Effector memory CD4-positive, alpha-beta T cell (primary cell): ENCODE data around the gene PPP4R3B.
"Not testable (repeated sequence)": the region's sequence is repeated elsewhere in the genome, so short reads cannot be mapped to it uniquely, and the experiment has no call there.

Experiments
- DNase-seq, 3 donors: peaks; one replicate each; pipeline ENCODE4 v3.0.0-alpha.2; 2020
- H3K27ac ChIP-seq: 2 replicates; pipeline ENCODE4 v1.7.0; 2013; ENCODE audit warnings: mild to moderate bottlenecking, low read length, moderate library complexity; ENCODE audit not compliant: insufficient read depth, poor library complexity, severe bottlenecking
- H3K27me3 ChIP-seq: replicated peaks from 2 replicates; pipeline ENCODE4 v1.7.0; 2013; ENCODE audit warnings: mild to moderate bottlenecking, low read length; ENCODE audit not compliant: insufficient read depth, control insufficient read depth, poor library complexity, severe bottlenecking
- H3K36me3 ChIP-seq: 2 replicates; pipeline ENCODE4 v1.7.0; 2013; ENCODE audit warnings: mild to moderate bottlenecking, low read length, moderate library complexity; ENCODE audit not compliant: control insufficient read depth, insufficient read depth
- H3K4me1 ChIP-seq: 2 replicates; pipeline ENCODE4 v1.7.0; 2013; ENCODE audit warnings: low read length, mild to moderate bottlenecking; ENCODE audit not compliant: control insufficient read depth, insufficient read depth, poor library complexity, severe bottlenecking
- H3K4me3 ChIP-seq: 2 replicates; pipeline ENCODE4 v1.7.0; 2013; ENCODE audit warnings: low read length, low read depth, mild to moderate bottlenecking; ENCODE audit not compliant: insufficient read depth, poor library complexity, severe bottlenecking
- H3K9me3 ChIP-seq: 2 replicates; pipeline ENCODE4 v1.7.0; 2013; ENCODE audit warnings: mild to moderate bottlenecking, low read length, moderate library complexity; ENCODE audit not compliant: control insufficient read depth

PPP4R3B gene

DNA sequence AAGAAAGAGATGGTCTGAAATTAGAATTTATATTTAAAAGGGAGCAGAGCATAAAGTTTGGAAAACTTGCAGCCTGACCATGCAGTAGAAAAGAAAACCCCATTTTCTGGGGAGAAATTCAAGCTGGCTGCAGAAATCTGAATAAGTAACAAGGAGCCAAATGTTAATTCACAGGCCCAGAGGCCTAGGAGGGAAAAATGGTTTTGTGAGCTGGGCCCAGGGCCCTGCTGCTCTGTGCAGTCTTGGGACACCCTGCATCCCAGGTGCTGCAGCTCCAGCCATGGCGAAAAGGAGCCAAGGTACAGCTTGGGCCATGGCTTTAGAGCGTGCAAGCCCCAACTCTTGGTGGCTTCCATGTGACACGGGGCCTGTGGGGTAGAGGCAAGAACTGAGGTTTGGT lies 56.6 kb downstream of the PPP4R3B start:
- H3K27me3 ChIP-seq, result no peaks in the 10 kb centered on the region
- no peak overlapping the region for H3K27ac ChIP-seq
- no peak overlapping the region for H3K4me3 ChIP-seq
- H3K4me1 ChIP-seq, result no peaks in the 10 kb centered on the region
- H3K36me3 ChIP-seq, result peaks cover 61% of the 10 kb centered on the region
- DNase-seq, result no peak
- no peaks in the 10 kb centered on the region for H3K9me3 ChIP-seq

DNA sequence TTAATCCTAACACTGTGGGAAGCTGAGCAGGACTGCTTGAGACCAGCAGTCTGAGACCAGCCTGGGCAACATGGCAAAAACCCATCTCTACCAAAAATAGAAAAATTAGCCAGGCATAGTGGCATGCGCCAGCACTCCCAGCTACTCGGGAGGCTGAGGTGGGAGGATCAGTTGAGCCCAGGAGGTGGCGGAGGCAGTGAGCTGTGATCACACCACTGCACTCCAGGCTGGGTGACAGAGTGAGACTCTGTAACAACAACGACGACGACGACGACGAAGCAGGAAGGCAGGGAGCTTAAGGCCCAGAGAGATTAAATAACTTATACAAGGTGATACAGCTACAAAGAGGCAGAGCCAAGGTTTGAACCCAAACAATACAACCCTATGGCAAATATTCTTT lies 60.6 kb downstream of the PPP4R3B start:
- H3K4me3 ChIP-seq, result no peak overlapping the region
- no peaks in the 10 kb centered on the region for H3K4me1 ChIP-seq
- no peak overlapping the region for H3K27ac ChIP-seq
- no peaks in the 10 kb centered on the region for H3K9me3 ChIP-seq
- peaks cover 54% of the 10 kb centered on the region for H3K36me3 ChIP-seq
- DNase-seq, result no peak
- H3K27me3 ChIP-seq, result no peaks in the 10 kb centered on the region

DNA sequence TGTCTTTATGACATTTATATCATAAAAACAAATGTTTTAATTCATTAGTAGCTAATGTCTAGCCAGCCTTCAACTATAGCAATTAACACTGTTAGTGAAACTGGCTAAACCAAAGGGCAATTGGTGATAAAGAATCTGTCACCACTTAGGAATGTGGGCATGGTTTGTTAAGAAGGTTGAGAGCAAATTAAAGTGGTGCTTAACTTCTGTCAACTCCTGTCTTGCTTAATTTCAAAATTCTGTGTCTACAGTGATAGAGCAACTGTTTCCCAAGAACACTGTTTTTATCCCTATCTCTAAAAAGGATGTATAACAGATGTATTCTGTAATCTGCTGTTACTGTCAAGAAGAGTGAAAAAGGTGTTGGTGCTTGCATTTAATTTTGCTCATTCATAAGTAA lies 61.4 kb downstream of the PPP4R3B start:
- Histone ChIP-seq H3K27ac (no peak overlapping the region), H3K4me3 (no peak overlapping the region), H3K9me3 (no peaks in the 10 kb centered on the region), H3K27me3 (no peaks in the 10 kb centered on the region), H3K36me3 (peaks cover 51% of the 10 kb centered on the region), H3K4me1 (no peaks in the 10 kb centered on the region)
- no peak for DNase-seq

DNA sequence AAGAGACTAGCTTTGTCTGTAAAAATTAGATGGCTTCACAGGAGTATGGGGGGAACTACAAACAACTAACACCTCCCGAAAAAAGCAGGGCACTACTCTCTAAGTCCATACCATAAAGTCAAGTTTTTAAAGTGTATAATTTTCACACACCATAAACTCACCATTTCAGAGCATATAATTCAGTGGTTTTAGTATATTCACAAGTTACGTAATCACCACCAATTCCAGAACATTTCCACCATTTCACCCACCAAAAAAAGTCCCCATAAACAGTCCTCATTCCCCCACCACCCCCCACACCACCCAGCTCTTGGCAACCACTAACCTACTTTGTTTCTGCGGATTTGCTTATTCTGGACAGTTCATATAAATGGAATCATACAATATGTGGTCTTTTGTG lies 64.1 kb downstream of the PPP4R3B start:
- H3K4me1 ChIP-seq, result no peaks in the 10 kb centered on the region
- H3K27ac ChIP-seq, result no peak overlapping the region
- no peaks in the 10 kb centered on the region for H3K9me3 ChIP-seq
- no peak for DNase-seq
- H3K4me3 ChIP-seq, result no peak overlapping the region
- no peaks in the 10 kb centered on the region for H3K27me3 ChIP-seq
- H3K36me3 ChIP-seq, result peaks cover 53% of the 10 kb centered on the region

DNA sequence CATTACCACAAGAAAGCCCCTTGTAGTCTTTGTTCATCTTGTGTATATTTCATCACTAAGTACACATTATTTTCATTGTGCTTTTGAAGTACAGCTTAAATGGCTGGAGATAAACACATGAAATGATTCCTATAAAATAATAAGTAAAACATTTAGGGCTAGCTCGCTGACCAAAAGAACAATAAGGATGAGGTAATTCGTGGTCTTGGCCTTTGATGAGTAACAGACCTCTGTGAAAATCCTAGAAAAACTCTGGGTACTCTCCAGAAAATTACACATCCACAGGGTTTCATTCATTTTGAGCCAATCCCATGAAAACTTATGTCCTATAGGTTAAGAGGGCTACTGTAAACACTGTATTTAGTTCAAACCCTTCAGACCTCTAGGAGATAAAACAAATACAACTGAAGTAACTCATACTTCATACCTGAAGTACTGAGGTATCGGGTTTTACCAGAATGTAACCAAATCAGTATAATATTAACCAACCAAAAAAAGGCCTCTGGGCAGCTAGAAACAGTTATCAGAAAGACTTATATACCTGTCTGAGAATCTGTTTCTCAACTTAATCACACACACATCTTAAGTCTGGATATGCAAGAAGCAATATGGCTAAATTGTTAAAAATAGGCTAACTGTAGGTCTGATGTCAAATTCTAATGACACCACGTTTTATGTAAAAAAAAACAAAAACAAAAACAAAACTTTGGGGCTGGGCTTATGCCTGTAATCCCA lies 66.9 kb downstream of the PPP4R3B start:
- Histone ChIP-seq H3K9me3 (no peaks in the 10 kb centered on the region), H3K4me3 (no peak overlapping the region), H3K4me1 (no peaks in the 10 kb centered on the region), H3K27ac (no peak overlapping the region), H3K27me3 (no peaks in the 10 kb centered on the region), H3K36me3 (peaks cover 32% of the 10 kb centered on the region)
- no peak for DNase-seq

DNA sequence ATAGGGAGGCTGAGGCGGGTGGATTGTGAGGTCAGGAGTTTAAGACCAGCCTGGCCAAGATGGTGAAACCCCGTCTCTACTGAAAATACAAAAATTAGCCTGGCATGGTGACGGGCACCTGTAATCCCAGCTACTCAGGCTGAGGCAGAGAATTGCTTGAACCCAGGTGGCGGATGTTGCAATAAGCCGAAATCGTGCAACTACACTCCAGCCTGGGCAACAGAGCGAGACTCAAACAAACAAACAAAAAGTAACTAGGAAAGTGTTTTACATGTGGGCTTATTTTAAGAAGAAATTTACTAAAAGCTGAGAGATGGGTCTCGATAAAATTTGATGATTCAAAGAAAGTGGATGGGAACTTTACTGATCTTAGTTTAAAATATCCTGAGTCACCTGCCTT lies 69.7 kb downstream of the PPP4R3B start:
- not testable (repeated sequence) for H3K4me1 ChIP-seq, DNase-seq, H3K27me3 ChIP-seq, H3K4me3 ChIP-seq, H3K27ac ChIP-seq, H3K9me3 ChIP-seq
- peaks cover 26% of the 10 kb centered on the region for H3K36me3 ChIP-seq

DNA sequence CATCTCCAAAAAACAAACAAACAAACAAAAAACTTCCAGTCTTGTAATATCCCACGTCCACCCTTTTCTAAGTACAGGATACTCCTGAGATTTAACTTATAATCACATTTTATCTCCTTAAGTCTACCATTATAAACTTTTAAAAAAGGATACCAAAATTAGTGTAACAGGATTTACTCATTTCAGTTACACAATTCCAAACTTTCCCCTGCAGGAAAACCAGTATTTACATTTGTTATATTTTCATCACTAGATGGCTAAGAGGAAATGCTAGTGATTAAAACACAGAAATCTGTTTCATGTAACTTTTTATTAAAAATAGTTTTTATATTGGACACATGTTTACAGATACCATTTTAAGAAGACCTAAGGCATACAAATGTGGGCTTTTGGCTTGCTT lies 70.4 kb downstream of the PPP4R3B start:
- Histone ChIP-seq H3K36me3 (peaks cover 26% of the 10 kb centered on the region), H3K9me3 (no peaks in the 10 kb centered on the region), H3K27ac (no peak overlapping the region), H3K4me1 (no peaks in the 10 kb centered on the region), H3K27me3 (no peaks in the 10 kb centered on the region), H3K4me3 (no peak overlapping the region)
- no peak for DNase-seq

DNA sequence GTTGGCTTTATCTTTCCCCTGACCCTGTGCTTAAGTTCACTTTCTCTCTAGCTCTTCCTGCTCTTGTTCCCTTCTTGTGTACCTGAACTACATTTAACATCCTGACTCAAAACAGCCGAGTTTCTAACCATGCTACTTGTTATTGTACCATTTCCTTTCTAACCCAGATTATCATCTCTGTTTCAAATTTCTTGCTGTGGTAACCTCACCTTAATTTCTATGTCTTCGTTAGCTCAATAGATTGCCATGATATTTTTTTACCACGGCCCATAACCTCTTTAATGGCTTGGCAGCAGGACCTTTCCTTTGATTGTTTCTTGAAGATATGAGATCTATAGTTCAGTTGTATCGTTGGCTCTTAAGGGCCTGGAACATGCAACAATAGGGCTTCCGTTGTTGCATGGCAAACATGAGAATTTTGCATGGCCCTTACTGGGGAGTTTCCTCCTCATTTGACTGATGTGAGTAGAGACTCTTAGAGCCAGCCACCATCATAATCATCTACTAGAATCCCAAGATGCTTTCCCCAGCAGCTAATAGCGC lies 86.8 kb downstream of the PPP4R3B start:
- H3K4me3 ChIP-seq, result no peak overlapping the region
- no peak for DNase-seq
- peaks cover 15% of the 10 kb centered on the region for H3K4me1 ChIP-seq
- peak overlapping the region; percentile 50 for H3K27ac ChIP-seq
- no peaks in the 10 kb centered on the region for H3K9me3 ChIP-seq
- no peaks in the 10 kb centered on the region for H3K27me3 ChIP-seq
- peaks cover 19% of the 10 kb centered on the region for H3K36me3 ChIP-seq

DNA sequence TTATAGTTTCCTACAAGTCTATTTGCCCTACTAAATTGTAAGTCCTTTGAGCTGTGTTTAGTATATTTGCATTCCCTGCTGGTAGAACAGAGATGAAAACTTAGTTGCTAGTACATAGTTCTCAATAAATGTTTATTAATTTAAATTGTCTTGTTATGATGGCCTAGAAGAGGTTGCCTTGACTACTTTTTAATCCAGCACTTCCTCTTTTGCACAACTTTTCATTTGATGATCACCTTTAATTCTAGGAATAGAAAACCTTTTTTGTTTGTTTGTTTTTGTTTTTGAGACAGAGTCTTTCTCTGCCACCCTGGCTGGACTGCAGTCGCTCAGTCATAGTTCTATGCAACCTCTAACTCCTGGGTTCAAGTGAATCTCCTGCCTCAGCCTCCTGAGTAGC lies 91.2 kb downstream of the PPP4R3B start:
- no peak for DNase-seq
- H3K27me3 ChIP-seq, result no peaks in the 10 kb centered on the region
- no peak overlapping the region for H3K4me3 ChIP-seq
- no peaks in the 10 kb centered on the region for H3K9me3 ChIP-seq
- no peak overlapping the region for H3K27ac ChIP-seq
- peaks cover 9% of the 10 kb centered on the region for H3K4me1 ChIP-seq
- H3K36me3 ChIP-seq, result peaks cover 8% of the 10 kb centered on the region

DNA sequence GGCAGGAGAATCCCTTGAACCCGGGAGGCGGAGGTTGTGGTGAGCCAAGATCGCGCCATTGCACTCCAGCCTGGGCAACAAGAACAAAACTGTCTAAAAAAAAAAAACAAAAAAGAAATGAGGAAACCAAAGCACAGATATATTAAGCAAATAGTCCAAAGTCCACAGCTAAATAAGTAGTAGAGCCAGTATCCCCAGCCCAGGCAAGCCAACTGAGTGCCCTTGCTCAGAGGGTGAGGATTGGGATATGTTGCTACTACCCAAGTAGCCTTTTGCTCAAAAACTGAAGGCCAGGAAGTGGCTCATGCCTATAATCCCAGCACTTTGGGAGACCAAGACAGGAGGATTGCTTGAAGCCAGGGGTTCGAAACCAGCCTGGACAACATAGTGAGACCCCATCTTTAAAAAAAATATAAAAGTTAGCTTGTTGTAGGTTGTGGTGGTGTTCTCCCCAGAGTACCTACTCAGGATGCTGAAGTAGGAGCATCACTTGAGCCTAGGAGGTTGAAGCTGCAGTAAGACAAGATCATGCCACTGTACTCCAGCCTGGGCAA lies 92.5 kb downstream of the PPP4R3B start:
- Histone ChIP-seq H3K27ac (no peak overlapping the region), H3K4me3 (no peak overlapping the region), H3K9me3 (no peaks in the 10 kb centered on the region), H3K36me3 (peaks cover 8% of the 10 kb centered on the region), H3K4me1 (peaks cover 7% of the 10 kb centered on the region), H3K27me3 (no peaks in the 10 kb centered on the region)
- DNase-seq, result no peak
